Measurements from ENCODE around the gene ZNF365. TPM values are rescaled to one million over a fixed set of nuclear protein-coding genes. Genes with fewer than 3 reads are reported as not detected.

ZNF365 gene
- total and polyA plus RNA-seq, 8 donors = 0.27 to 2.9 (median 0.41) TPM

Other genes with a start within 250 kb of the ZNF365 start
- gene RTKN2, start 105.5 kb upstream of the ZNF365 start, total RNA-seq = 10 to 100 TPM in 1 of 2 donors, 1 to 10 TPM in 1; 5.7 to 14.1 TPM
- gene RTKN2, start 105.5 kb upstream of the ZNF365 start, polyA plus RNA-seq (ENCODE audit: insufficient read length in 6 of 6) = 10 to 100 TPM in 4 of 6 donors, 1 to 10 TPM in 2; 8.7 to 17.1 (median 11.2) TPM